HEK293 (cell line): ENCODE data around the gene SLC12A8.

Experiments
- ATF2 ChIP-seq: fragments of 450-650 bp; formaldehyde crosslinking; IDR thresholded peaks from 2 replicates; pipeline ENCODE4 v1.5.1; 2016; ENCODE audit warnings: missing biosample characterization, missing genetic modification characterization, low read depth
- CTCF ChIP-seq: fragments of 450-650 bp; formaldehyde crosslinking; IDR thresholded peaks from 2 replicates; pipeline ENCODE4 v1.5.1; 2016; ENCODE audit warnings: missing biosample characterization, missing genetic modification characterization

- TF ChIP-seq ATF2 (tag by site-specific recombination), result no peak
- no peak for TF ChIP-seq CTCF (tag by site-specific recombination)
These were observed 45.9 kb downstream of the SLC12A8 start for GRCh38 chr3:125166599-125167136.
